Activated naive CD8-positive, alpha-beta T cell treated with anti-CD3 and anti-CD28 coated beads, Interleukin-2, amount 50 U/mL, for 24 hours (primary cell): ENCODE data around the gene POLR3H.

Source experiments
- ATAC-seq: fragments of 150-1000 bp; cut with Tn5 transposase; one replicate; pipeline ENCODE4 v1.10.0; 2021
- DNase-seq: peaks from one replicate; pipeline ENCODE4 v3.0.0; 2021
- H3K27ac Mint-ChIP-seq: one replicate; pipeline ENCODE4 v1.8.0; 2021; ENCODE audit warnings: mild to moderate bottlenecking, mixed read lengths
- H3K27me3 Mint-ChIP-seq: one replicate; pipeline ENCODE4 v1.8.0; 2021; ENCODE audit warnings: mixed read lengths
- H3K36me3 Mint-ChIP-seq: one replicate; pipeline ENCODE4 v1.8.0; 2021; ENCODE audit warnings: low read depth, mixed read lengths
- H3K4me1 Mint-ChIP-seq: one replicate; pipeline ENCODE4 v1.8.0; 2021; ENCODE audit warnings: mixed read lengths
- H3K4me3 Mint-ChIP-seq: one replicate; pipeline ENCODE4 v1.8.0; 2021; ENCODE audit warnings: mild to moderate bottlenecking, moderate library complexity, mixed read lengths
- H3K9me3 Mint-ChIP-seq: one replicate; pipeline ENCODE4 v1.8.0; 2021; ENCODE audit warnings: mixed read lengths

POLR3H gene

DNA sequence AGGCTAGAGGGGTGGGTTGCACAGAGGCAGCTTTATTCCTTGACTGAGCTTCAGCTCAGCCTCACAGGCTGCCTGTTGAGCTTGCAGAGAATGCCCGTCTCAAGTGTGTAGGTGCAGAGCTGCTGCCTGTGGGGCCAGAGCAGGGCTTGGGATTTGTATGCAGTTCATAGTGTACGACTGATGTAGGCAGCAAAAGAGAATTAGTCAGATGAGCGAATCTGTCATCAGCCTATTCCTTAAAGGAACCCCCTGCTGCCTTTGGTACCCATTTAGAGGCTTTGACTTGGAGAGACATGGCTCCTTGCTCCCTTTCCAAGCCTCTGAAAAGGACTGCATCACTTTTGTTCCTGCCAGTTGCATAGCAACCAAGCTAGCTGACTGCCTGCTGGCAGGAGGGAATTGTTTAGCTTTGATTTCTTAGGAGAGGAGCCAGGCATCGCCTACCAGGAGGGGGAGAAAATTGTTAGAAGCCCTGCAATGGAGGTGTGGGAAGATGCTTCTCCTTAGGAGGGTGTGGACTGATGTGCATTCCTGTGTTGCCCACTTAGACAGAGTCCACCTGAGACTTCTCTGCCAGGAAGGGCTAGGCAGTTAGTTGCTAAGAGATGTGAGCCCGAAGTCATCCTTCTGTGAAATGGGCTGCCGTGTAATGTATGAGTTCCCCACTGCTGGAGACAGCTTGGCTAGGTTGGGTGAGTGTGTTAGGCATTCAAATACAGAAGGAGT, 64.4 kb downstream of the POLR3H start:
- Mint-ChIP-seq H3K27ac (peak overlapping the region; percentile 71), H3K27me3 (no peaks in the 10 kb centered on the region), H3K4me1 (peaks cover 51% of the 10 kb centered on the region), H3K36me3 (peaks cover 3% of the 10 kb centered on the region), H3K9me3 (no peaks in the 10 kb centered on the region), H3K4me3 (no peak overlapping the region)
- ATAC-seq, result no peak
- no peak for DNase-seq

DNA sequence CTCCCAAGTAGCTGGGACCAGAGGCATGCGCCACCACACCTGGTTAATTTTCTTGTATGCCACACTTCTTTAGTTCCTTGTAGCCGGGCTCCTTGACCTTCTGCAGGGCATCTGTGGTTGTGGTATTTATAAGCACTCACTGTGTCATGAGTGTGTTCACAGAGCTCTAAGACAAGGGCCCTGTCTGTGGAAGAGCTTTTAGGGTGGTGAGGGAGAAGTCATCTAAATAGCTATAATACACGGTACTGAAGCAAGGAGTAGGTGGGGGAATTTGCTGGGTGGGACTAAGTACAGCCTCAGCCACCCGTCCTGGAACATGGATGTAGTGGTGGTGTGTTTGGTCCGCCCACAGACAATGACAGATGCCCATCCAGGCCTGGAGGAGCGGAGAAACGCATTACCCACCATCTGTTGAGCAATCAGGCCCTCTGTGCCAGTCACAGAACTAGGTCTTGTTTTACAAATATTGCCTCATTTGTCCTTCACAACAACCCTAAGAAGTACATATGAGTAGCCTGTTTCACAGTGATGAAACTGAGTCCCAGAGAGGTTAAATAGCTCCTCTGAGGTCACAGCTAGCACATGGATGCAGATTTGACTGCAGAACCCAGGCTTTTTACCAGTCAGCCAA, 65.3 kb downstream of the POLR3H start:
- Mint-ChIP-seq H3K27ac (peak overlapping the region; percentile 71), H3K4me3 (no peak overlapping the region), H3K36me3 (peaks cover 4% of the 10 kb centered on the region), H3K27me3 (no peaks in the 10 kb centered on the region), H3K9me3 (no peaks in the 10 kb centered on the region), H3K4me1 (peaks cover 51% of the 10 kb centered on the region)
- DNase-seq (peak; percentile 8), ATAC-seq (peak; percentile 75)

DNA sequence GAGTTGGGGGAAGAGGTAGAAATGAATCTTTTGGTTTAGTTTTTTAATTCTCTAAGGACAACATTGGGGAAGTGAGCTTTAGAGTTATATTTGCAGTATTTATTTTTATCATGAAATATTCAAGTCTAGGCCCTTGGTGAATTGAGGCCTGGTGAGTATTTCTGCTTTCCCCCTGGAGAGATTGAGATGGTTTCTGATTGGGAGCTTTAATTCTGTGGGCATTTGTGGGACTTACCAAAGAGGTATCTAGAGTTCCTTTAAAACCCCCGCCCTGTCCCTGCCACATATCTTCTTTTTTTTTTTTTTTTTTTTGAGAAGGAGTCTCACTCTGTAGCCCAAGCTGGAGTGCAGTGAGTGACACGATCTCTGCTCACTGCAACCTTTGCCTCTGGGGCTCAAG, 65.8 kb downstream of the POLR3H start:
- ATAC-seq (no peak), DNase-seq (no peak)
- H3K4me3 Mint-ChIP-seq, result no peak overlapping the region
- peaks cover 4% of the 10 kb centered on the region for H3K36me3 Mint-ChIP-seq
- H3K27me3 Mint-ChIP-seq, result no peaks in the 10 kb centered on the region
- H3K4me1 Mint-ChIP-seq, result peaks cover 52% of the 10 kb centered on the region
- H3K9me3 Mint-ChIP-seq, result no peaks in the 10 kb centered on the region
- H3K27ac Mint-ChIP-seq, result peak overlapping the region; percentile 71
